Muscle of leg (tissue), 11 donors: ENCODE results near the gene PLIN5. TPM values are rescaled to one million over a fixed set of nuclear protein-coding genes. Genes with fewer than 3 reads are reported as not detected.

Experiments
- DNase-seq: peaks from one replicate; pipeline ENCODE4 v3.0.0; 2013
- H3K27ac ChIP-seq: one replicate; pipeline ENCODE4 v1.5.1; 2013; ENCODE audit warnings: mild to moderate bottlenecking, low read length, control low read depth
- H3K27me3 ChIP-seq: one replicate; pipeline ENCODE4 v1.6.1; 2013; ENCODE audit warnings: low read length; ENCODE audit not compliant: control insufficient read depth, insufficient read depth
- H3K36me3 ChIP-seq: one replicate; pipeline ENCODE4 v1.6.1; 2013; ENCODE audit warnings: low read length; ENCODE audit not compliant: control insufficient read depth, insufficient read depth
- H3K4me1 ChIP-seq: one replicate; pipeline ENCODE4 v1.6.1; 2013; ENCODE audit warnings: low read length; ENCODE audit not compliant: control insufficient read depth, insufficient read depth
- H3K4me3 ChIP-seq: one replicate; pipeline ENCODE4 v1.5.1; 2013; ENCODE audit warnings: low read length, control low read depth
- H3K9me3 ChIP-seq: replicated peaks from 2 replicates; pipeline ENCODE4 v1.6.1; 2013; ENCODE audit warnings: low read depth, low read length; ENCODE audit not compliant: control insufficient read depth
- WGBS: methylation state at CpG from one replicate; pipeline ENCODE4 v1.1.5; 2013; ENCODE audit warnings: missing lambda C conversion rate; ENCODE audit not compliant: insufficient coverage; 5-methylcytosine and 5-hydroxymethylcytosine counted together
- polyA plus RNA-seq, 8 donors: library from polyadenylated mRNA; unstranded; fragments of 120-200 nt; gene quantifications; one replicate each; pipeline versions ENCODE4 v1.2.1 to v1.2.3, GENCODE V29; 2013; ENCODE audit warnings: inconsistent platforms in 1 of 8, low replicate concordance in 1 of 8; ENCODE audit not compliant: insufficient read length in 8 of 8, insufficient read depth in 1 of 8
- total RNA-seq: library from RNA; stranded (reverse); fragments of 120-200 nt; gene quantifications from one replicate; pipeline ENCODE4 v1.2.4, GENCODE V29; 2013

The PLIN5 gene
- total and polyA plus RNA-seq, 9 donors: 0.83 to 5.2 (median 1.9) TPM

GRCh38 chr19:4554717-4555116 is 19.7 kb upstream of the PLIN5 start:
- peaks cover 55% of the 10 kb centered on the region for H3K36me3 ChIP-seq
- 62% methylated on average over 6 of the region's 7 CpGs for WGBS
- H3K27ac ChIP-seq: no peak overlapping the region
- no peak overlapping the region for H3K4me3 ChIP-seq
- DNase-seq: no peak
- peaks cover 8% of the 10 kb centered on the region for H3K4me1 ChIP-seq
- H3K9me3 ChIP-seq: no peaks in the 10 kb centered on the region
- no peaks in the 10 kb centered on the region for H3K27me3 ChIP-seq

DNA sequence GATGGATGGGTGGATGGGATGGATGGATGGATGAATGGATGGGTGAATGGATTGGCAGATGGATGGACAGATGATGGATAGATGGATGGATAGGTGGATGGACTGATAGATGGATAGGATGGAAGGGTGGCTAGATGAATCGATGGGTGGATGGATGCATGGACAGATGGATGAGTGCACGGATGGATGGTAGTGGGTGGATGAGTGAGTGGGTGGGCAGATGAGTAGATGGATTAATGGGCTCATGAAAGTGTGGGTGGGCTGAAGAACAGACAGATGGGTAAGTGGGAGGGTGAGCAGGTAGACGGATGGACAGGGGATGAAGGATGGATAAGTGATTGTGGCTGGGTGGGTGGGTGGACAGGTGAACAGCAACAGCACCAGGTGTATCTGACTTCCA is 18.8 kb upstream of the PLIN5 start:
- DNase-seq: no peak
- Histone ChIP-seq H3K4me1 (peaks cover 8% of the 10 kb centered on the region), H3K36me3 (peaks cover 55% of the 10 kb centered on the region), H3K27me3 (no peaks in the 10 kb centered on the region), H3K4me3 (no peak overlapping the region), H3K9me3 (no peaks in the 10 kb centered on the region), H3K27ac (no peak overlapping the region)
- WGBS: 95% methylated on average over 3 of the region's 3 CpGs

DNA sequence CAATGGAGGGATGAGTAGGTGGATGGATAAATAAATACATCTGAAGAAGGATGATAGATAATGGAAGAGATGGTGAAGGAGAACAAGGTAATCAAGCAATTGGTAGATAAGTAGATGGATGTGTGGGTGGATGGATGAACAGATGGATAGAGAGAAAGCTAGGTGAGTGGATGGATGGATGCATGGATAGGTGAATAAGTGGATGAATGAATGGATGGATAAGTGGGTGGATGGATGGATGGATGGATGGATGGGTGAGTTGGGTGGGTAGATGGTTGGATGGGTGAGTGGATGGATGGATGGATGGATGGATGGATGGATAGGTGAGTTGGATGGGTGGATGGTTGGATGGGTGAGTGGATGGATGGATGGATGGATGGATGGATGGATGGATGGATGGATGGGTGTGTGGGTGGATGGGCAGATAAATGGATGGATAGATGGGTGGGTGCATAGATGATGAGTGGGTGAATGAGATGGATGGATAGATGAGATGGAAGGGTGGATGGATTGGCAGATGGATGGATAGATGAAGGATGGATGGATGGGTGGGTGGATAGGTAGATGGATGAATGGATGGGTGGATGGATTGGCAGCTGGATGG is 18.2 kb upstream of the PLIN5 start:
- Histone ChIP-seq H3K27me3 (no peaks in the 10 kb centered on the region), H3K4me1 (peaks cover 7% of the 10 kb centered on the region), H3K4me3 (no peak overlapping the region), H3K27ac (no peak overlapping the region), H3K36me3 (peaks cover 60% of the 10 kb centered on the region), H3K9me3 (no peaks in the 10 kb centered on the region)
- no peak for DNase-seq

DNA sequence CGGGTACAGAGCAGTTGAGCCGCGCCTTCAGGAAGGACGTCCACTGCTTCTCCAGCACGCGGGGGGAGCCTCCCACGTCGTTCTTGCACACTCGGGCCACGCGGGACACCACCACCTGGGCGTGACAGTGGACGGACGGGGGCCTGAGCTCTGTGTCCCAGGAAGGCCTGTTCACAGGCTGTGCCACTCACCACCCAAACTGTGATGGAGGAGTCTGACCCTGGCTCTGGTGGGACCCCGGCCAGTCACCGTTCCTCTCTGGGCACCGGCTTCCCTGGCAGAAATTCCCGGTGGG is 17.4 kb upstream of the PLIN5 start:
- Histone ChIP-seq H3K36me3 (peaks cover 58% of the 10 kb centered on the region), H3K9me3 (no peaks in the 10 kb centered on the region)
- whole genome bisulfite sequencing: 86% methylated on average over 15 of the region's 18 CpGs

GRCh38 chr19:4550479-4551050 is 15.5 kb upstream of the PLIN5 start:
- WGBS: 84% methylated on average over 22 of the region's 26 CpGs
- DNase-seq: no peak
- Histone ChIP-seq H3K27me3 (no peaks in the 10 kb centered on the region), H3K27ac (no peak overlapping the region), H3K36me3 (peaks cover 48% of the 10 kb centered on the region), H3K4me1 (no peaks in the 10 kb centered on the region), H3K9me3 (no peaks in the 10 kb centered on the region), H3K4me3 (no peak overlapping the region)

More for the DNA sequence above, 17.4 kb upstream of the PLIN5 start:
- Histone ChIP-seq H3K4me3 (no peak overlapping the region), H3K27ac (no peak overlapping the region), H3K4me1 (peaks cover under 1% of the 10 kb centered on the region), H3K27me3 (no peaks in the 10 kb centered on the region)
- no peak for DNase-seq

DNA sequence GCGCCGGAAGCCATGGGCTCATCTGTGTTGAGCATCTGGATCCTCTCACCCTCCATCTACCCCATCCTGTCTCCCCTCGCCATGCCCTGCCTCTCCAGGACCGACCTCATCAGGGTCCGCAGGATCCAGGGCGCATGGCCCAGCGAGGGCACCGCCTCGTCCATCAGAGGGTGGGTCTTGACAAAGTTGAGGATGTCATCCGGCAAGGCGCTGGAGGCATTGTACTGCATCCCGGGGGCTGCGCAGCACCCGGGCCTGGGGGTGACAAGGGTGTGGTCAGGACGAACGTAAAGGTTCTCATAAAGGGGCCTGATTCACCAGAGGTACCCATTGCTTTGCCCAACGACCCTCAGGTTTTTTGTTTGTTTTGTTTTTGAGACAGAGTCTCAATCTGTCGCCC is 15.0 kb upstream of the PLIN5 start:
- no peaks in the 10 kb centered on the region for H3K27me3 ChIP-seq
- H3K27ac ChIP-seq: no peak overlapping the region
- H3K4me1 ChIP-seq: no peaks in the 10 kb centered on the region
- DNase-seq: no peak
- no peak overlapping the region for H3K4me3 ChIP-seq
- peaks cover 46% of the 10 kb centered on the region for H3K36me3 ChIP-seq
- H3K9me3 ChIP-seq: no peaks in the 10 kb centered on the region
- 90% methylated on average over 17 of the region's 18 CpGs for WGBS

- 77% methylated on average over 11 of the region's 14 CpGs for WGBS
- Histone ChIP-seq H3K4me1 (no peaks in the 10 kb centered on the region), H3K4me3 (no peak overlapping the region), H3K27me3 (no peaks in the 10 kb centered on the region), H3K36me3 (peaks cover 32% of the 10 kb centered on the region), H3K27ac (no peak overlapping the region), H3K9me3 (no peaks in the 10 kb centered on the region)
- no peak for DNase-seq
These were observed 13.2 kb upstream of the PLIN5 start for GRCh38 chr19:4548238-4548584.

- no peaks in the 10 kb centered on the region for H3K9me3 ChIP-seq
- no peak for DNase-seq
- WGBS: 79% methylated on average over 28 of the region's 32 CpGs
- no peak overlapping the region for H3K4me3 ChIP-seq
- peaks cover 26% of the 10 kb centered on the region for H3K36me3 ChIP-seq
- H3K27me3 ChIP-seq: no peaks in the 10 kb centered on the region
- H3K27ac ChIP-seq: no peak overlapping the region
- no peaks in the 10 kb centered on the region for H3K4me1 ChIP-seq
These were observed 12.5 kb upstream of the PLIN5 start for GRCh38 chr19:4547303-4548237.

DNA sequence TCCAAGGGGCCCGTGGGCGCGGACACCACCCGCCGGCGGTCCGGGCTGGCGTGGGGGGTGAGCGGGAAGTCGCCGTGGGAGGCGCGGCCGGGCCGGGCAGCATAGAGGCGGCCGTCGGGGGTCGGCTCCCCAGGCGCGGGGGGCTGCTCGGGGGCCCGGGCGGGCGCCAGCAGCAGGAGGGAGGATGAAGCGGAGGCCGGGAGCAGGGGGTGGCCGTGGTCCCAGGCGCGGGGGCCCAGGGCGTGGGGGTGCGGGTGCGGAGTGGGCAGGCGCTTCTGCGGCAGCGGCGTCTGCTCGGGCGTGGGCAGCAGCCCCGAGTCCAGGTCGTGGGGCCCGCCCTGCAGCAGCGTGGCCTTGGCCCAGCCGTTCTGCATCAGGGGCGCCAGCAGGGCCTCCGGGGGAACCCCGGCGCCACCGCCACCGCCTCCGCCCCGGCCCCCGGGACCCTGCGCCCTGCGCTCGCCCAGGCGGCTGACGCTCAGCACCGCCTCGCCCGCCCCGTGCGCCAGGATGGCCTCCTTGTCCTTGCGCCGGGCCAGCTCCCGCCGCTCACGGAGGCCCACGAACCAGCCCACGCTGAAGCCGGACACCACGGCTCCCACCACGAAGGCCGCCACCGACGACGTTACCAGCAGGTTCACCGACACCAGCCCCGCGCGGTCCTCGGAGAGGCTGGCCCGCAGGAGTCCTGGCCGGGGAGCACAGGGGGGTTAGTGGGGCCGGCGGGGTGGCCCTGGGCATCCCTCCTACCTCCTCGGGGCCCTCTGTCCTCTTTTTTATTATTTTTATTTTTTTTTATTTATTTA is 9.0 kb upstream of the PLIN5 start:
- no peak for DNase-seq
- 91% methylated on average over 80 of the region's 87 CpGs for WGBS
- no peaks in the 10 kb centered on the region for H3K27me3 ChIP-seq
- H3K27ac ChIP-seq: no peak overlapping the region
- no peaks in the 10 kb centered on the region for H3K4me1 ChIP-seq
- H3K36me3 ChIP-seq: peaks cover 9% of the 10 kb centered on the region
- H3K9me3 ChIP-seq: peaks cover 8% of the 10 kb centered on the region
- no peak overlapping the region for H3K4me3 ChIP-seq
